GM12878 (cell line): ENCODE results near the gene LDLRAD4. TPM values are rescaled to one million over a fixed set of nuclear protein-coding genes. Genes with fewer than 3 reads are reported as not detected.

Experiments used
- ATAC-seq: fragments of 200-7000 bp; cut with Tn5 transposase; 3 replicates; pipeline ENCODE4 v1.9.1; 2020; ENCODE audit warnings: mild to moderate bottlenecking, moderate library complexity
- BruUV-seq: library from RNA; stranded (reverse); fragments of 400-500 nt; replicated peaks from 2 replicates; lab custom pipeline; 2021; lab: Mats Ljungman, UMichigan
- CTCF ChIA-PET: fragments of 300-600 bp; sonication (Branson Sonifier 250); formaldehyde crosslinking; extraction: SDS; loops from one replicate; lab custom pipeline; 2021; ENCODE audit warnings: inconsistent platforms; lab: Yijun Ruan, JAX
- POLR2A ChIA-PET: fragments of 350-600 bp; formaldehyde crosslinking; extraction: SDS; loops from one replicate; lab custom pipeline; 2021; ENCODE audit warnings: inconsistent platforms; lab: Charles Lee
- RAD21 ChIA-PET: fragments of 300-600 bp; sonication (Branson Sonifier 250); formaldehyde crosslinking; loops from one replicate; lab custom pipeline; 2023; ENCODE audit warnings: antibody characterized with exemption; ENCODE audit not compliant: unreplicated experiment; lab: Charles Lee
- SMC1A ChIA-PET: fragments of 300-600 bp; sonication (Branson Sonifier 250); formaldehyde crosslinking; loops from one replicate; lab custom pipeline; 2023; ENCODE audit not compliant: unreplicated experiment, uncharacterized antibody; lab: Charles Lee
- DNase-seq: peaks from one replicate; pipeline ENCODE4 v3.0.0-alpha.2; 2011; ENCODE audit warnings: low read depth, low spot score
- FAIRE-seq: peaks from 3 replicates; lab custom pipeline; 2011; peaks lifted over from hg19 to GRCh38; lab: Jason Lieb, UNC
- H2AFZ ChIP-seq: 2 replicates; pipeline ENCODE4 v1.6.0; 2011; ENCODE audit warnings: low read depth, low read length, control low read depth; ENCODE audit not compliant: control insufficient read depth
- H3K27ac ChIP-seq: 2 replicates; pipeline ENCODE4 v1.5.1; 2011; ENCODE audit warnings: control low read depth; ENCODE audit not compliant: control insufficient read depth, insufficient read depth
- H3K27me3 ChIP-seq, 2 experiments: replicated peaks in 1 of 2; 2 replicates each; pipeline versions ENCODE4 v1.6.0 to v1.6.1; 2011; ENCODE audit warnings: low read length in 1 of 2; ENCODE audit not compliant: control insufficient read depth in 2 of 2, insufficient read depth in 2 of 2
- H3K36me3 ChIP-seq, 2 experiments: 2 replicates each; pipeline ENCODE4 v1.5.1; 2011; ENCODE audit warnings: low read length in 1 of 2; ENCODE audit not compliant: control insufficient read depth in 2 of 2, insufficient read depth in 2 of 2
- H3K4me1 ChIP-seq: 2 replicates; pipeline ENCODE4 v1.6.1; 2011; ENCODE audit warnings: mild to moderate bottlenecking, low read length, moderate library complexity, mixed read lengths; ENCODE audit not compliant: control insufficient read depth, insufficient read depth
- H3K4me2 ChIP-seq: 2 replicates; pipeline ENCODE4 v1.6.0; 2011; ENCODE audit warnings: control low read depth; ENCODE audit not compliant: control insufficient read depth, insufficient read depth
- H3K4me3 ChIP-seq: fragments of 200-600 bp; sonication (generic); 2 replicates; pipeline ENCODE4 v1.5.1; 2016
- H3K79me2 ChIP-seq: 2 replicates; pipeline ENCODE4 v1.6.0; 2011; ENCODE audit warnings: low read length; ENCODE audit not compliant: control insufficient read depth, insufficient read depth
- H3K9ac ChIP-seq: 2 replicates; pipeline ENCODE4 v1.8.0; 2011; ENCODE audit warnings: low read length, control low read depth, mixed read lengths; ENCODE audit not compliant: control insufficient read depth, insufficient read depth
- H3K9me3 ChIP-seq: replicated peaks from 3 replicates; pipeline ENCODE4 v1.5.1; 2011; ENCODE audit warnings: mild to moderate bottlenecking, low read length; ENCODE audit not compliant: control insufficient read depth, insufficient read depth
- H4K20me1 ChIP-seq: 2 replicates; pipeline ENCODE4 v1.6.0; 2011; ENCODE audit not compliant: control insufficient read depth, insufficient read depth
- ATF7 ChIP-seq: fragments of 450-650 bp; IDR thresholded peaks from 2 replicates; pipeline ENCODE4 v1.6.1; 2016; ENCODE audit warnings: low read depth, mild to moderate bottlenecking
- CBX3 ChIP-seq: fragments of 200-600 bp; sonication (generic); IDR thresholded peaks from 2 replicates; pipeline ENCODE4 v1.6.1; 2016; ENCODE audit warnings: low read depth, borderline replicate concordance
- CHD1 ChIP-seq: IDR thresholded peaks from 2 replicates; pipeline ENCODE4 v1.6.1; 2012; ENCODE audit warnings: low read depth, low read length, improper control_type of control experiment
- E2F4 ChIP-seq: IDR thresholded peaks from 2 replicates; pipeline ENCODE4 v1.6.1; 2012; ENCODE audit warnings: low read depth, low read length, improper control_type of control experiment
- EGR1 ChIP-seq, 2 experiments: IDR thresholded peaks; 1 replicate in 1 of 2; 2 replicates in 1 of 2; pipeline ENCODE4 v1.6.1; 2011 to 2012; ENCODE audit warnings: low read depth in 2 of 2, low read length in 2 of 2, borderline replicate concordance in 1 of 2, mild to moderate bottlenecking in 1 of 2, moderate library complexity in 1 of 2
- MTA3 ChIP-seq: IDR thresholded peaks from 2 replicates; pipeline ENCODE4 v1.6.1; 2012; ENCODE audit warnings: low read length, inconsistent platforms, borderline replicate concordance
- NFIC ChIP-seq: IDR thresholded peaks from 2 replicates; pipeline ENCODE4 v1.6.1; 2012; ENCODE audit warnings: low read depth, mild to moderate bottlenecking, inconsistent platforms, low read length, moderate library complexity
- NKRF ChIP-seq: fragments of 450-650 bp; conservative IDR thresholded peaks from 2 replicates; pipeline ENCODE4 v1.6.1; 2017; ENCODE audit warnings: mild to moderate bottlenecking, moderate library complexity
- POLR2A ChIP-seq: IDR thresholded peaks from 2 replicates; pipeline ENCODE4 v1.6.1; 2011; ENCODE audit warnings: low read depth, mild to moderate bottlenecking, low read length
- POLR2AphosphoS2 ChIP-seq: IDR thresholded peaks from 2 replicates; pipeline ENCODE4 v1.6.1; 2011; ENCODE audit warnings: low read depth, mild to moderate bottlenecking, low read length, improper control_type of control experiment, moderate library complexity
- SREBF1 ChIP-seq: IDR thresholded peaks from 2 replicates; pipeline ENCODE4 v1.6.1; 2012; ENCODE audit warnings: mild to moderate bottlenecking, low read length
- STAT1 ChIP-seq: fragments of 450-650 bp; conservative IDR thresholded peaks from 2 replicates; pipeline ENCODE4 v1.6.1; 2014; ENCODE audit warnings: antibody characterized with exemption, mild to moderate bottlenecking
- SUZ12 ChIP-seq: fragments of 200-600 bp; sonication (generic); IDR thresholded peaks from one replicate; pipeline ENCODE4 v1.6.1; 2018; ENCODE audit warnings: antibody characterized with exemption, mild to moderate bottlenecking; ENCODE audit not compliant: unreplicated experiment
- TCF3 ChIP-seq: IDR thresholded peaks from 2 replicates; pipeline ENCODE4 v1.6.1; 2012; ENCODE audit warnings: low read depth, mild to moderate bottlenecking, low read length, borderline replicate concordance; ENCODE audit not compliant: insufficient read depth
- USF1 ChIP-seq: IDR thresholded peaks from 2 replicates; pipeline ENCODE4 v1.6.1; 2011; ENCODE audit warnings: borderline replicate concordance, low read depth, mild to moderate bottlenecking, moderate library complexity, mixed read lengths, low read length; ENCODE audit not compliant: insufficient read depth; ENCODE audit errors: extremely low read length
- WGBS: methylation state at CpG from one replicate; pipeline ENCODE4 v1.1.6; 2016; ENCODE audit warnings: low lambda C conversion rate; ENCODE audit not compliant: insufficient replicate concordance, insufficient coverage; ENCODE audit errors: missing lambda C conversion rate; 5-methylcytosine and 5-hydroxymethylcytosine counted together
- in situ Hi-C: fragments of 300-500 bp; cut with MboI; formaldehyde crosslinking; loops from 9 replicates; pipeline ENCODE4 v1.14.3; 2018; ENCODE audit warnings: mixed read lengths
- intact Hi-C: fragments of 100-400 bp; cut with micrococcal nuclease; formaldehyde crosslinking; loops from one replicate; pipeline ENCODE4 v1.14.2; 2022; ENCODE audit not compliant: unreplicated experiment
- polyA plus RNA-seq, 11 experiments: library from polyadenylated mRNA; depleted of rRNA in 4 of 11; unstranded in 6 of 11; stranded (reverse) in 5 of 11; fragments of >200 nt; fragmentation: Nextera tagmentation in 4 of 11; fragmentation: Illumina TruSeq in 1 of 11; extraction: Ambion mirVana in 4 of 11; extraction: Trizol in 1 of 11; gene quantifications; 1 replicate in 1 of 11; 2 replicates in 10 of 11; pipeline versions ENCODE4 v1.2.1 to v1.2.3, GENCODE V29; 2011 to 2016; ENCODE audit warnings: inconsistent platforms in 2 of 11, missing spikeins in 2 of 11, low read depth in 1 of 11
- total RNA-seq, 4 experiments: library from RNA; depleted of rRNA in 3 of 4; stranded (reverse); fragments of >200 nt in 3 of 4; fragmentation: Illumina TruSeq in 1 of 4; extraction: Trizol in 1 of 4; gene quantifications; 2 replicates each; pipeline versions ENCODE4 v1.2.1 to v1.2.3, GENCODE V29; 2013 to 2021
- TF ChIP-seq, protein P1 (sequence below): IDR thresholded peaks from 2 replicates; pipeline ENCODE4 v1.6.1; 2012; ENCODE audit warnings: low read depth, low read length, improper control_type of control experiment

Gene LDLRAD4
- total and polyA plus RNA-seq, 10 of the 15 experiments (the other 5 are each of a cell fraction or from before 2014, with no cell fraction given) = 2.7 to 16.8 (median 11.2) TPM

- TF ChIP-seq TCF3 (no peak), POLR2A (no peak)
These were observed 162.1 kb downstream of the LDLRAD4 start (continued) for GRCh38 chr18:13380691-13381070.

- SMC1A ChIA-PET = interaction anchor here (1.2 kb wide), 1 partner anchor 92 kb away, joined by 3 read pairs; no protein-coding TSS in a partner anchor
- CTCF ChIA-PET = no interaction called here
- Histone ChIP-seq H3K27ac (no peak overlapping the region), H2AFZ (no peak overlapping the region), H3K27me3 (no peaks in the 10 kb centered on the region; a peak in 1 of 4 replicates), H4K20me1 (no peaks in the 10 kb centered on the region), H3K4me3 (no peak overlapping the region), H3K9ac (no peak overlapping the region), H3K4me1 (peaks cover 11% of the 10 kb centered on the region), H3K36me3 (no peaks in the 10 kb centered on the region), H3K4me2 (peak overlapping the region; percentile 6), H3K9me3 (no peaks in the 10 kb centered on the region), H3K79me2 (no peaks in the 10 kb centered on the region)
- FAIRE-seq (no peak), ATAC-seq (no peak), DNase-seq (no peak)
- intact Hi-C loops (loop anchor here (10.0 kb wide), 1 partner anchor 57 kb away; no protein-coding TSS in a partner anchor), in situ Hi-C loops (no loop called here)
- RAD21 ChIA-PET = no interaction called here
- BruUV-seq = no TSS peak
- 16% methylated on average over 9 of the region's 9 CpGs for whole genome bisulfite sequencing
- POLR2A ChIA-PET = no interaction called here
- TF ChIP-seq SREBF1 = no peak
- no peak for TF ChIP-seq CHD1
- no peak for TF ChIP-seq USF1
- no peak for TF ChIP-seq MTA3
- TF ChIP-seq STAT1 = no peak
- TF ChIP-seq NKRF = no peak
- TF ChIP-seq, protein P1, sequence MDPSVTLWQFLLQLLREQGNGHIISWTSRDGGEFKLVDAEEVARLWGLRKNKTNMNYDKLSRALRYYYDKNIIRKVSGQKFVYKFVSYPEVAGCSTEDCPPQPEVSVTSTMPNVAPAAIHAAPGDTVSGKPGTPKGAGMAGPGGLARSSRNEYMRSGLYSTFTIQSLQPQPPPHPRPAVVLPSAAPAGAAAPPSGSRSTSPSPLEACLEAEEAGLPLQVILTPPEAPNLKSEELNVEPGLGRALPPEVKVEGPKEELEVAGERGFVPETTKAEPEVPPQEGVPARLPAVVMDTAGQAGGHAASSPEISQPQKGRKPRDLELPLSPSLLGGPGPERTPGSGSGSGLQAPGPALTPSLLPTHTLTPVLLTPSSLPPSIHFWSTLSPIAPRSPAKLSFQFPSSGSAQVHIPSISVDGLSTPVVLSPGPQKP = no peak
- TF ChIP-seq ATF7 = no peak
- TF ChIP-seq CBX3 = no peak
- TF ChIP-seq E2F4 = no peak
- TF ChIP-seq EGR1 (IDR thresholded peaks at IDR 0.05; ENCODE audit: borderline replicate concordance in 1 of 2, low read depth in 2 of 2, low read length in 2 of 2) = no peak
- no peak for TF ChIP-seq NFIC
- TF ChIP-seq POLR2AphosphoS2 = no peak
- no peak for TF ChIP-seq SUZ12
These were observed 162.8 kb downstream of the LDLRAD4 start for GRCh38 chr18:13381331-13381730.
